IPS DF 19.7 (cell line): ENCODE measurements around the gene NMRK1.

Source experiments
- DNase-seq: peaks from one replicate; pipeline ENCODE4 v3.0.0-alpha.2; 2013; ENCODE audit warnings: low read depth, low spot score

The NMRK1 gene

GRCh38 chr9:75063556-75064305 lies 24.2 kb downstream of the NMRK1 start:
- DNase-seq = no peak

DNA sequence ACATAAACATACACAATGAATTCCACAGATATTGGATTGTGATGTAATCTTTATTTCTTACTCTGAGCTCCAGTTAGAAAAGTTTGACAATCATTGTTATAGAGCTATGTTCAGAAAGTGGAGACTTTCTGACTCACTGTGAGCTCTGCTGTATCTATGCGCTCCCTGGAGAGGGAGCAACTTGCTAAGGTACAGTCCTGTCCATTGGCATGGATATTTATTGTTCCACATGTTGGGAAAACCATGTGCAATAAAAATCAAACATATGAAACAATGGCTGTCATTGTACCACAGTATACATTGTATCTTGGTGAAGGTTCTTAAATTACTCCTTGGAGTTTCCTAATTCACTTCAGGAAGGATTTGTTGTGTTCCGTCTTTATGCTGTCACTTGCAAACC lies 26.8 kb downstream of the NMRK1 start:
- no peak for DNase-seq

GRCh38 chr9:75054368-75055001 lies 33.5 kb downstream of the NMRK1 start:
- DNase-seq = no peak

DNA sequence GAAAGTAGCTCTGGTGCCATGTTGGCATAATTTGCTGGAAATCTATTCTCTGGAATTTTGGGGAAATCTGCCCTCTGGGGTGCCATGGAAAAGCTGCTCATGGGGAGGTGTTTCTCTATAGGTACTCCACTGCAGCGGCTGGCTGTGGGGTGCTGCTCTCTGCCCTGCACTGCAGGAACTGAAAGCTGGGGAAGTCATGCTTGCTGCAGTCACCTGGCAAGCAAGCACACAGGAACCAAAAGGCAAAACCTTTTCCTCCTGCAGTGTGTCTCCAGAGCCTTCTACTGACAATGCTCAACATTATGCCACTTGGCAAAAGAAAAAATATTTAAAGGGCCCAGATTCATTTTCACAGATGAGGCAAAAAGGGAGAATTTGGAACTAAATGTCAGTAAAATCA lies 34.1 kb downstream of the NMRK1 start:
- DNase-seq = no peak

GRCh38 chr9:75051285-75051684 lies 36.7 kb downstream of the NMRK1 start:
- DNase-seq = no peak

DNA sequence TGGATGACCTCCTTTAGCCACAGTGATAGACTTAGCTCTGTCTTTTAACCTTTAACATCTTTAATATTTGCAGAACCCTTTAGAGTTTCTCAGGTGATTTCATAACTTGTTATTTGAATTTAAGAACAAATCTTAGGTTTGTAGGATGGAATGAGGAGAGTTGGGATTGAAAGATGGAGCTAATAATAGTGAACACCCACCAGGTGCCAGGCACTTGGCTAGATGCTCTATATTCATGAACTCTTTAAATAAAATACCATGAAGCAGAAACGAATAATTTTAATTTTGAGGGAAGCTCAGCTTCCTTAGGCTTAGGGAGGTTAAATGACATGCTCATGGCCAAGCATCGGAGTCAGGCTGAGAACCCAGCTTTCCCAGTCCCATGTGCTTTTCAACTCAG lies 40.4 kb downstream of the NMRK1 start:
- no peak for DNase-seq

GRCh38 chr9:75046725-75047345 lies 41.1 kb downstream of the NMRK1 start:
- DNase-seq = no peak

GRCh38 chr9:75041041-75041440 lies 46.9 kb downstream of the NMRK1 start:
- no peak for DNase-seq

DNA sequence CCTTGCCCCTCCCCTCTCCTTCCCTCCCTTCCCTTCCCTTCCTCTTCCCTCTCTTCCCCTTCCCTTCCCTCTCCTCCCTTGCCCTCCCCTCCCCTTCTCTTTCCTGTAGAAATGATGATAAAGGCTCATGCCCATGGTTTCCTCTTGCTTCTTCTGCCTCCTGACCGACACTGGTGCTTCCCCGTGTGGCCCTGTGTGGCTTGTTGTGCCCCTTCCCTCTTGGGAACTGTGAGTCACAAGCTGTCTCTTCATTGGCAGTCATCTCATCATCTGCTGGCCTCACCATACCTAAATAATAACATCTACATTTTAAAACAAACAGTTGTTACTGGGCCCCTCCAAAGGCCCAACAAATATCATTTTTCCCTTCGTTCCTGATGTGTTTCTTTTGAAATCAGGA lies 48.2 kb downstream of the NMRK1 start:
- no peak for DNase-seq

DNA sequence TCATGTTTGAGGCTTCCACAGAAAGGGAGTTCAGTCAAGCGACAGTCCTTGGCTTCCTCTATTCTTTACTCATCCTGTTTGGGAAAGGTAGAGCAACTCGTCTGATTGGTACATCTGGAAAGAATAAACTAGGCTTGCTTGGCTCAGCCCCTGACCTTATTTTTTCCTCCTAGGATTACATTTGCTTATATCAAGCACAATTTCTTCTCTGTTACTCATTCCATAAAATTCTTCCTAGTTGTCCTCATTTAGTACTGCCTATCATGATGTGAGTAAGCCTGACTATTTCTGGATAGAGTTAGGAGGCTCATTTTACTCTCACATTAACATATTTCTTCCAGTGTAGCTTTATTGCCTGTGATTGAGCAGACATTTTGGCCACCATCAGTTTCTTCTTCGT lies 48.9 kb downstream of the NMRK1 start:
- DNase-seq = no peak

DNA sequence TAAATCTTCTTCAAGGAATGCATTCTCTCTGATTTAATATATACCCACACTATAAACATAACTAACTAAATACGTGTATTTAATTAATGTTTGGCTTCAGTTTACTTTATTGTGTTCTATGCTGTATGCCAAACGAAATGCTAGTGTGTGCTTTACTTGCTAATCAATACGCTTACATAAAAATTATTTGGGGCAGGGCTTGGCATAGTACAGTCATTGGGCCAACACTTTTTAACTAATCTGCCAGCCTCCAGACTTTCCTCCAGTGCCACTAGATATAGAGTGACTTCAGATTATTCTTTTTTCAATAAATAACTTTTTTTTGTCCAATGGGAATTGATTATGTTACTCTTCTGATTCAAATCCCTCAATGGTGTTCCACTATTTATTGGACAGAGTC lies 51.2 kb downstream of the NMRK1 start:
- no peak for DNase-seq

DNA sequence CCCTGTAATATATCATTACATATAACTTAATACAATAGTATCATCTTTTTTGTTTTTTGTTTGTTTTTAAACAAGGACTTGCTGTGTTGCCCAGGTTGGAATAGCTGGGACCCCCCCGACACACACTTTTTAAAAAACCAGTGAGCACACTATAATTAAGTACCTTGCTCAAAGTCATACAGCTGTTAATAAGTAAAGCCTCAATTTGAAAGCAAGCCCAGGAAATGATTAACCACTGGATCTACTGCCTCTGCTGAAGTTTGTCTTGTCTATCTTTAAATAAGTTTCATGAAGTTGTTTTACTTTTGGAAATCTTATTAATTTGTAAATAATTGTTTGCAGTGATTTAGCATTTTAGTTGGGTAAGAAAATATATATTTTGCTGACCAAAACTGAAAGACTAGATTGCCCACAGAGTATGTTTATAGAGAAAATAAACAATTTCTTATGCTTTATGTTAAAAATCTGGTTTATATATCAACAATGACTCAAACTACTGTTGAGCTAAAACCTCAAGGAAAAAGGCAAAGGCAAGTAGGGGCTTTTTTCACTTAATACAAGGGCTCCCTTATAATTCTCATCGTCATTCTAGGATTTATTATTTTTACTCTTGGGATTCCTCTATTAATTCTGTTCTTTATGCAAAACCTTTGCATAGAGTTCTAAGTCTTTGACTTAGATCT lies 54.0 kb downstream of the NMRK1 start:
- no peak for DNase-seq

- DNase-seq = no peak
Observed at GRCh38 chr9:75027187-75028107, 60.5 kb downstream of the NMRK1 start.

- no peak for DNase-seq
Observed at GRCh38 chr9:75023846-75024245, 64.1 kb downstream of the NMRK1 start.

- no peak for DNase-seq
Observed at GRCh38 chr9:75019654-75020053, 68.3 kb downstream of the NMRK1 start.

GRCh38 chr9:75019022-75019421 lies 68.9 kb downstream of the NMRK1 start:
- DNase-seq = no peak

DNA sequence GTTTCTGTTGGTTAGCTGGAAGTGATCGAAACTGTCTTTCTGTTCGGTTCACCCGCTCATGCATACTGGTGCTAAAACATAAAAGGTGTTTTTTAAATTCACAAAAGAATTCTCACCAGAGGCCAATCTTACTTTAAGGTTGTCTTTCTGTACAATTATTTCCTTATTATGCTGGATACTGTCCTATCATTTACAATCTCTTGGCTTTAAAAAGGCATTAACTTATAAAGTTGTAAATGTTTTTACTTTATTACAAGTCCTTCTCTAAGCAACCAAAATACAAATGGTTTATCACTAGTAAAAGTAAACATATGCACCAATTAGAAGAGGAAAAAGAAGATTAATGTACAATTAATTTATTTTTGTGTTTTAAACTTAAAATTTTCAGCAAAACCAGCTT lies 70.6 kb downstream of the NMRK1 start:
- DNase-seq = no peak

DNA sequence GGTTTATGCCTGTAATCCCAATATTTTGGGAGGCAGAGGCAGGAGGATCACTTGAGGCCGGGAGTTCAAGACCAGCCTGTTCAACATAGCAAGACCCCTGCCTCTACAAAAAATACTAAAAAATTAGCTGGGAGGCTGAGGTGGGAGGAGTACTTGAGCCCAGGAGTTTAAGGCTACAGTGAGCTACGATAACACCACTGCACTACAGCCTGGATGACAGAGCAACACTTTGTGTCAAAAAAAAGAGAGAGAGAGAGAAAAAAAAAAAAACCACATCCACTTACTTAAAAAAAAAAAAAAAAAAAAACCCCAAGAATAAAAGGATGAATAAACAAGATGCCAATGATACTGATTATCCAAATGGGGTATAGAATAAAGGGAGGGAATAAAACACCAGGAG lies 74.2 kb downstream of the NMRK1 start:
- DNase-seq = no peak
